HG03432 (cell line): ENCODE measurements around the gene SMIM5.

ENCODE experiments used
- ATAC-seq: cut with Tn5 transposase; IDR thresholded peaks from one replicate; pipeline ENCODE4 v1.9.1; 2021; ENCODE audit warnings: mild to moderate bottlenecking, moderate library complexity; ENCODE audit not compliant: unreplicated experiment

SMIM5 gene

GRCh38 chr17:75665981-75666380 lies 32.7 kb downstream of the SMIM5 start:
- ATAC-seq: no peak

GRCh38 chr17:75666959-75667790 lies 33.9 kb downstream of the SMIM5 start, which contains the start of the genes RECQL5 and SAP30BP:
Gene RECQL5, minus strand, starts transcription at chr17:75667154. Its CDS starts 597 bp downstream, at chr17:75666557.
Gene SAP30BP, plus strand, starts transcription at chr17:75667338. Its CDS starts 35 bp downstream, at chr17:75667373.
- ATAC-seq: peak; percentile 71

- no peak for ATAC-seq
Observed at GRCh38 chr17:75667825-75668224, 34.6 kb downstream of the SMIM5 start.

- ATAC-seq: no peak
Observed at GRCh38 chr17:75668489-75668888, 35.3 kb downstream of the SMIM5 start.

GRCh38 chr17:75670868-75671267 lies 37.6 kb downstream of the SMIM5 start:
- ATAC-seq: no peak

- ATAC-seq: no peak
Observed at GRCh38 chr17:75672011-75672410, 38.8 kb downstream of the SMIM5 start.

- no peak for ATAC-seq
Observed at GRCh38 chr17:75673487-75673886, 40.3 kb downstream of the SMIM5 start.

GRCh38 chr17:75676461-75676860 lies 43.2 kb downstream of the SMIM5 start:
- no peak for ATAC-seq

- no peak for ATAC-seq
Observed at GRCh38 chr17:75679706-75680211, 46.5 kb downstream of the SMIM5 start.

GRCh38 chr17:75680431-75680830 lies 47.2 kb downstream of the SMIM5 start:
- ATAC-seq: no peak

- no peak for ATAC-seq
Observed at GRCh38 chr17:75681289-75681688, 48.1 kb downstream of the SMIM5 start.

- ATAC-seq: no peak
Observed at GRCh38 chr17:75683583-75683982, 50.3 kb downstream of the SMIM5 start.

GRCh38 chr17:75684249-75684648 lies 51.0 kb downstream of the SMIM5 start:
- ATAC-seq: no peak

- ATAC-seq: no peak
Observed at GRCh38 chr17:75684924-75685323, 51.7 kb downstream of the SMIM5 start.

- ATAC-seq: no peak
Observed at GRCh38 chr17:75685499-75685898, 52.3 kb downstream of the SMIM5 start.

GRCh38 chr17:75688209-75688825 lies 55.1 kb downstream of the SMIM5 start:
- no peak for ATAC-seq

GRCh38 chr17:75689441-75689873 lies 56.2 kb downstream of the SMIM5 start:
- ATAC-seq: no peak
